NCI-H69 (cell line): ENCODE data around the gene JARID2.

ENCODE experiments used
- DNase-seq: peaks from one replicate; lab custom pipeline; 2025; lab: John Stamatoyannopoulos, UW

Gene JARID2

DNA sequence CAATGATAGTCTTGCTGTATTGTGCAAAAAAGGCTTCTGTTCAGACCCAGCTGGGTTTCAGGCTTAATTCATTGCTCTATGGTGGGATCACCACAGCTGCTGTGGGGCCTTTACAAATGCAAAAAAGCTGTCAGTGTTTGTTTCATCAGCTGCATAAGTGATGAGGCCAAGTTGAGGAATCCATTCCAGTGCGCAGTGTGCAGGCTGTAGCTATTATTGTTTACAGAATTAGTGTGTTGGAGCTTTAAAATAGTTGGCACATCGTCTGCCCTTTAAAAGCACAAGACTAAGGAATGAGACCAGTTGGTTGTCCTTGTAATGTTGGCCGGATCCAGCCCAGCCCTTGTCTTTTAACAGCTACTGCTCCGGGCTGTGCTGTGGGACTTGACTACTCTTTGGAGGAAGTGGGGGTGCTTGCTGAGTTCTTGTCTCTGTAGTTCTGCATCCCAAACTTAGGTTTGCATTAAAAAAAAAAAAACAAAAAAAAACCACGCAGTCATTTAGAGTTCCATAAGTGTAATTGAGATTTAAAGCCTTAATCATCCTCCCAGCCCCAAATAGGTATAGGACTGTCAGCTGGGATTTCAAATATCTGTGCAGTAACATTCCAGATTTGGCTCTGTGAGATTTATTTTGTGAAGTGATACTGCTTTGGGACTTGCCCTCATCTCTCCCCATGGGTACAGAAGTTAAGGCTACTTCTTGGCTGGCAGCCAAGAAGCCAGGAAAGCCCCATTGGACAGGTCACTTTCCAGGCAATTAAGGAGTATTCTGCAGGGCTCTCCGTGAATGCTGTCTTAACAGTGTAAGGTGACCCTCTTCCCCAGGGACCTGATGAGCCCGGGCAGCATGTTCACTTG, 19.3 kb downstream of the JARID2 start:
- peak; percentile 61 for DNase-seq

DNA sequence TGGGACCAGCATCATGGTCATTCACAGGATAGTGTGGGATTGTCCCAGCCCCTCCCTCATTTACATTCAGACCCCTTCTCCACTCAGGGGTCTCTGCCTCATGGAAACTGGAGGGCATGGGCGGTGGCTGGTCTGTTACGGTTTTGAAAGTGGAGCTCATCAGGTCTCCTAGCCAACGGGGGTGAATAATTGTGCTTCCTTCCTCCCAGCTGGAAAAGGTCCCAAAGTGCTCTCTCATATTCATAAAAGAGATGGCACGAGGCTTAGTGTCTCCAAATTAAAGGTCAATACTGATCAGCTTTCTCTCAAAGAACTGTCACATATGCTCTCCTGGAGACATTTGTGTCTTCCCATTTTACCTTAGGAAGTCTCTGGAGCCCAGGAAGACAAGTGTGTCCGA, 19.9 kb downstream of the JARID2 start:
- DNase-seq, result no peak

- no peak for DNase-seq
Observed at GRCh38 chr6:15266423-15266996, 20.6 kb downstream of the JARID2 start.

- DNase-seq, result no peak
Observed at GRCh38 chr6:15267221-15267620, 21.4 kb downstream of the JARID2 start.

DNA sequence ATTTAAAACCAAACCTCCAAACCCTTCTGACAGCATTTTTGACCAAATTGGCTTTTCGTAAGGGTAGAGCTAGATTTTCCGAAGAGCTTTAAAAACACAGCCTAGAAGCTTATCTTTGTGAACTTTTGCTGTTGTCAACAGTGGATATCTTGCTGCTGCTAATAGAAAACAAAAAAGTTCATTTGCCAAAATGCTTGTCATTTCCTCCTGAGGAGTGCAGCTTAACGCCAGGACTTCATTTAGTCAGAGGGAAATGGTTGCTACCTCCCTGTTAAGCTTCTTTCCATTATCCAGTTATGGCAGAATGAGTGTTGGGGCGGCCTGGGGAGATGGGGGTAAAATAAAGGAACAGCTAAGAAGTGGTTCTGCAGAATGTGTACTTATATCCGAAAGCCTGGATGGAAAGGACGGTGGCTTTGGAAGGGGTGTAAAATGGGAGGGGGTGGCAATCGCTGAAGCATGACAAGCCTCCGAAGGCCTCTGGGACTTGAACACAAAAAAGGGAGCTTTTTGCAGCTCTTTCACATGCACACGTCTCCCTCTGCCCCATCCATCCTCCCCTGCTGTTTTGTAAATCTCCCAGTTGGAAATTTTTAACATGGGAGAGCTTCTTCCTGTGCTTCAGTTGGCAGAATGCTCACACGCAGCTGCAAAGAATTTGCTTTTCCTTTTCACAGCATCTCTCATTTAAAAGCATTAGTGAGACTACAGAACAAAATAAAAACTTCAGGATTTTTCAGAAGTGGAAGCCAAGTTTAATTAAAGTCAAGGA, 22.5 kb downstream of the JARID2 start:
- DNase-seq, result peak; percentile 68

DNA sequence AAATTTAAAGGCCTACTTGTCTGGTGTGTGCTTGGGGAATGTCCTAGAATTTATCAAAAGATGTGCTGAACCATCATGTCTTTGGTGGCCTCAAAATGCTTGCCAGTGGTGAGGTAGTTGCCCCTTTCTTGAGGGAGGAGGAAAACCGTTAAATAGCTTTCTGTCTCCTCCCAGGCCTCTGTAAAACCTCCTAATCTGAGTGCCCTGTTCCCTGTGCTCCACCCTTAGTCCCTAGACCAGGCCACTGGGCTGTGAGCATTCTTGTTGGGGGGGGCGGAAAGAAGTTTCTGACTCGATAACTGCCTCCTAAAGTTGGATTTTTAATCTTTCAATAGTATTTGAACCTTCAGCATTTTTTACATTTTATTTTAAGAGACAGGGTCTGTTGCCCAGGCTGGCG, 23.1 kb downstream of the JARID2 start:
- no peak for DNase-seq

DNA sequence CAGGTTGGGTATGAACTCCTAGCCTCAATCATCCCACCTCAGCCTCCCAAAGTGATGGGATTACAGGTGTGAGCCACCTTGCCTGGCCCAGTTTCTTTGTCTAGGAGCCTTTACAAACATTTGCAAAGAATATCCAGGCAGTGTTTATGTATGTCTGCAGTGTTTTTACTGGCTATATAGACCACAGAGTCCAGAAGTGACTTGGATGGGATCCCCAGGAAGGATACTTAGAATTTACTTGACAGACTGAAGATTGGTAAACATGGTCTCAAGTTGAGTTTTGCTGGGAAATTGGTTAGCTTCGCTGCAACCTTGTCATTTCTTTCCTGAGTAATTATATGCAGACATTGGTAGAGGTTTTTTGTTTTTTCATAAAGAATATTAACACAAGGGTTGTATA, 23.8 kb downstream of the JARID2 start:
- no peak for DNase-seq

GRCh38 chr6:15270402-15270801, 24.5 kb downstream of the JARID2 start:
- DNase-seq, result no peak

- no peak for DNase-seq
Observed at GRCh38 chr6:15272562-15272961, 26.7 kb downstream of the JARID2 start.

DNA sequence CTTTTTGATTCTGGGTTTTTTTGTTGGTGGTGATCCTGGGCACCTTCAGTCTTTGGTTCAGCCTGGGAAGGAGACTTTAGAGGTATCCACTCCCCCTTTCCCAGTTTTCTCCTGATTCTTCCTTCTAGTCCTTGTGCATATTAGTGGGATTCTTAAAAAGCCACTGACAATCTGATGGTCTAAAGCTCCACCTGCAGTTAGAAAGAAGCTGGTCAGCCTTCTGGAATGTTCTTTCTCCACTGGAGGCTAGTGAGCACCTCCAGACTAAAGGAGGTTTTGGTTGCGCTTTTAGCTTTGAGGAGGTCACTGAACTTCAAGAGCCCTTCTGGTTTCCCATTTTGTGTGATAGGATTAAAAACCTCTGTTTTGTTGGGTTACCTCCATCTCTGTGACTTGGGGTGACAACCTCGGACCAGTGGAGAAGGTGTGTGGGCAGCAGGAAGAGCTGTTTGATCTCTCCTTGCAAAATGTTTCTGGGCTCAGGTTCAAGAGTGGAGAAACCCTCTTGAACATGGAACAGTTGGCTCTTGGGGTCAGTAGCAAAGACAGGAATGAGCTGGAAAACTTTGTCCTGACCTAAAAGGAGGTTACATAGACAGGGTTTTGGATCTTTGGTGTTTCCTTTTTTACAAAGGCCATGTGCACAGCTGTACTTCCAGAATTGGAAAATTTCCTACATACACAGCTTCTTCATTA, 29.0 kb downstream of the JARID2 start:
- peak; percentile 11 for DNase-seq

GRCh38 chr6:15276036-15276985, 30.4 kb downstream of the JARID2 start:
- DNase-seq, result no peak

DNA sequence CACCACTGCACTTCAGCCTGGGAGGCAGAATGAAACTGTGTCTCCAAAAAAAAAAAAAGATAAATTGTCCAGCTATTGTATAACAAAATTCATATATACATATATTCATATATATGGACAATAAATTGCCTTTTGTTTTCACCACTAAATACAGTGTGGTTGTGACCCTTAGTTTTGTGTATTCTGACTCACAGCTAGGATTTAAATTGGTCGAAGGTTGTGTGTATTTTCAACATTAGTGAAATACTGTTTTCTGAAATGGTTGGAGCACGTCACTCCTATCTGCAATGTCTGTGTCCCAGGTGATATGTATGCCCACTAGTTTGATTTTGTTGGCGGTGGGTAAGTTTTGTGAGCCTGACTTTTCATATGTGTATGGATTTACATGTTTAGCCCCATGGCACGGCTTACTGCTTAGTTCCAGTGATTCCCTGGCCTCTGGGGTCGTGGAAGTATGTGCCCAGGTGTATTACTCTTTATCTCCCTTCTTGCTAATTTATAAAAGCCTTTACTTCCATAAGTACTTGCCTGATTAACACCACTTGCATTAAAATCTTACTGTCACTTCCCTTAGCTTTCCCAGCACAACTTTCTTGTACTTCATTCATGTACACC, 33.3 kb downstream of the JARID2 start:
- no peak for DNase-seq

DNA sequence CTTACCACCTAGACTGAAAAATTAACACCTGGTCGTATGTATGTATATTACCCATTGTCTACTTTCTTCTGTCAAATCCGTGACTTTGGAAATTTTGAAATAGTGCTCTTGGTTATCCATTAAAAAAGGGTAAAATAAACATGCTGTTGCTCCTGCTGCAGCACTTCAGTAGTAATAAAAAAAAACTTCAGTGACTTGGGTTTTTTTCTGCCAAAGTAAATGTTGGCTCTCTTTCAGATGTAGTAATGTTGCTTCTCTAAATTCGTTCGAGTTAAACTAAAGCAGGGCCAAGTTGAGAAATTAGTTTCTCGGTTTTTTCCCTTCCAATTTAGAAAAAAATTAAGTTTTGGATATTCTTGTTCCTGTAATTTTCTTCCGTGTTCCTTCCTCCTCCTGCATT, 34.2 kb downstream of the JARID2 start:
- no peak for DNase-seq

DNA sequence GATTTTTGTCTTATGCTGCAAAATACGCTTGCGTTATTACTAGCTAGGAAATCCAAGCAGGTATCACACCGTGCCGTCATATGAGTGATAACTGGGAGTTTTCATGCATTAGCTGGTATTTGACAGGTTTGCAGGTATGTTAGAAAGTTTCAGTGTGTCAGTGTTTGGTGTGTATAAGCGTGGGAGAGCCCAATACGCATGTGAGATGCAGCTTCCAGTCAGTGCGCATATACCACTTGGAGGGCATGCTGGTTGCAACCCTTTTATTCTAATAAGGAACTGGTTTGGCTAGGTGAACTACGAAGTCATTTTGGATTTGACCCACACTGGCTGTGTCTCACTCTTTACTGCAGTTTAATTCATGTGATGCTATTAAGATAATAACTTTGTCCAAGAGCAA, 35.1 kb downstream of the JARID2 start:
- no peak for DNase-seq

DNA sequence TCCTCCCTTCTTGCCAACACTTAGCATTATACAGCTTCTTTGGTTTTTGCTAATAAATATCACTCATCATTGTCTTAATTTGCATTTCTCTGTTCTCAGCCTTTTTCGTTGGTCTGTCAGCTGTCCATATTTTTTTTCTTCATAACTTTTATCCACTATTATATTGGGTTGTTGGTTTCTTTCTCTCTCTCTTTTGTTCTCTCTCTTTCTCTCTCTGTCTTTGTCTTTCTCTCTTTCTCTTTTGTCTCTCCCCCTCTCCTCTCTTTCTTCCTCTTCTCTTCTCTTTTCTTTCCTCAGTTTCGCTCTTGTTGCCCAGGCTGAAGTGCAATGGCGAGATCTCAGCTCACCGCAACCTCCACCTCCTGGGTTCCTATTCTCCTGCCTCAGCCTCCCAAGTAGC, 36.5 kb downstream of the JARID2 start:
- no peak for DNase-seq

DNA sequence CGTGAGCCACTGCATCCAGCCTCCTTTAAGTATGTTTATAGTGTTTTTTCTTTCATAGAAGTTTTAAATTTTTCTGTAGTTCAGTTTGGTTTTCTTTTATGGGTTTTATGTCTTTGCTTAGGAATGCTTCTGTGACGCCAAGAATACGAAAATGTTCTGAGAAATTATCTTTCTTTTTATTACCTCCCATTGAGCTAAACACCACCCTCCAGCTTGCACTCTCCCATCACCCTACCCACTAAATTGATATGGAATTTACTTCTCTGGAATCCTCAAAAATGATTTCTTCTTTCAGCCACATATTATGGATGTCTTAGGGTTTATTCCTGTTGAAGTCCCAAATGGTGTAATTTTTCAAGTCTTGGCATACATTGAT, 38.1 kb downstream of the JARID2 start:
- DNase-seq, result no peak

DNA sequence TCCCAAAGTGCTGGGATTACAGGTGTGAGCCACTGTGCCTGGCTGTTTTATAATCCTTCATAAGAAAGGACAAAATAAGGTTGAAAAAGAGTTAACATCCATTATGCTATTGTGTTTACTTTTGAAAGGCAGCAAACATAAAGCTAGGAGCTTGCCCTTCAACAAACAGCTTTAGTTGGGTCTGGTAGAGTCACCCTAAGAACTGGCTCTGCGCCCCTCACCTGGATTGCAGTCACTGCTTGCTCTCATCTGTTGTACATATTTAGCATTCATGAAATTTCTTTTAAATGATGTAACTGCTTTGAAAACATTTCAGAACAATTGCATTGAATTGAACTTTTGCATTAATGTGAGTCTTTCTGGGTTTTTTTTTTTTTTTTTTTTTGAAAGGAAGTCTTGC, 38.9 kb downstream of the JARID2 start:
- no peak for DNase-seq

- DNase-seq, result no peak
Observed at GRCh38 chr6:15285682-15286294, 39.9 kb downstream of the JARID2 start.

DNA sequence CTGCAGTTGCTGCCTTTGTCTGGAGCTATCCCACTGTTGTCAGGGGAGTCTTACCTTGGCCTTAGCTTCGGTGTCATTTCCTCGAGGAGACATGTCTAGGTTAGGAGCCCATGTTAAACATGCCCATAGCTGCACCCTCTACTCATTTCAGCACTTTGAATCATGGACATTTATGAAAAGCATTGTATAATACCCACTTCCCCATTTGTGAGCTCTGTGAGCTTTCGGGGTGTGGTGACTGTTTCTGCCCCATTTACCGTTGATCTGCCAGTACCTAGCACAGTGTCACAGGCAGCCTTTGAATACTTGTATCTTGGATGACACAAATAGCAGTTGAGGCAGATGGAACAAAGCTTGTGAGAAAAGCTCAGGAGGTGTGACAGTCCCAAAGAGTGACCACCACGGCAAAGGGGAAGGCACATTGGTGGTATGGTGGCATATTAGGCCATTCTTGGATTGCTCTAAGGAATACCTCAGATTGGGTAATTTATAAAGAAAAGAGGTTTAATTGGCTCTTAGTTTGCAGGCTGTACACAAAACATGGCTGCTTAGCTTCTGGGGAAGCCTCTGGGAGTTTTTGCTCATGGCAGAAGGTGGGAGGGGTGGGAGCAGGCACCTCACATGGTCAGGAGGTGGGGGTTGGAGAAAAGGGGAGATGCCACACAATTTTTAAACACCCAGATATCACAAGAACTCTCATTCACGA, 42.0 kb downstream of the JARID2 start:
- no peak for DNase-seq

- no peak for DNase-seq
Observed at GRCh38 chr6:15288856-15289255, 43.0 kb downstream of the JARID2 start.
